ENCODE data around the gene IFNLR1. TPM values are rescaled to one million over a fixed set of nuclear protein-coding genes. Genes with fewer than 3 reads are reported as not detected.

IFNLR1 gene
- total and polyA plus RNA-seq, 2 of the 8 experiments (the other 6 are each of a cell fraction or from before 2014, with no cell fraction given) = 6.8 to 10.1 TPM

GRCh38 chr1:24161270-24161669 lies 25.8 kb downstream of the IFNLR1 start:
- Histone ChIP-seq H4K91ac (replicated peaks; ENCODE audit: insufficient read length, low read length) (no peak overlapping the region), H4K5ac (ENCODE audit: insufficient read length, low read depth, low read length) (no peak overlapping the region), H3K27ac (ENCODE audit: low read depth, low read length) (no peak overlapping the region), H3K4ac (replicated peaks; ENCODE audit: insufficient read length, low read depth, low read length) (no peak overlapping the region), H3K14ac (ENCODE audit: insufficient read length) (no peak overlapping the region), H3K18ac (ENCODE audit: extremely low read depth, low read length) (no peak overlapping the region), H3K56ac (replicated peaks; ENCODE audit: insufficient read length, low read depth, low read length) (no peak overlapping the region), H2AK5ac (ENCODE audit: low read depth, low read length) (no peak overlapping the region), H2AFZ (ENCODE audit: low read length) (no peak overlapping the region), H3K9ac (replicated peaks in 1 of 4; ENCODE audit: extremely low read depth in 1 of 4, low read depth in 3 of 4, low read length in 3 of 4) (no peak overlapping the region), H4K20me1 (replicated peaks in 1 of 2; ENCODE audit: control insufficient read depth in 1 of 2, insufficient read depth in 2 of 2, low read length in 2 of 2) (peaks cover 0 to 10% of the 10 kb centered on the region in 2 experiments), H3K4me1 (replicated peaks in 1 of 4; ENCODE audit: control insufficient read depth in 3 of 4, insufficient read depth in 4 of 4, low read length in 3 of 4) (0 out of 7 replicates have a peak, but pooled peaks cover 0 to 3% (median 0%) of the 10 kb centered on the region in 4 experiments), H2BK12ac (ENCODE audit: low read depth, low read length) (no peak overlapping the region), H3K27me3 (replicated peaks in 1 of 4; ENCODE audit: control insufficient read depth in 3 of 4, extremely low read depth in 1 of 4, insufficient read depth in 3 of 4, low read length in 3 of 4) (no peaks in the 10 kb centered on the region), H3K23me2 (ENCODE audit: low read depth, low read length) (no peaks in the 10 kb centered on the region), H3K79me1 (ENCODE audit: low read depth, low read length) (no peaks in the 10 kb centered on the region), H2BK5ac (ENCODE audit: low read depth, low read length) (no peak overlapping the region), H3K9me3 (ENCODE audit: insufficient read depth in 2 of 2, low read depth in 1 of 2, low read length in 1 of 2) (no peaks in the 10 kb centered on the region), H3K36me3 (ENCODE audit: control insufficient read depth in 2 of 4, insufficient read depth in 4 of 4, low read length in 3 of 4) (peaks cover 2 to 24% (median 10%) of the 10 kb centered on the region in 4 experiments; a peak in 6 of 8 replicates), H2BK20ac (ENCODE audit: low read length) (no peak overlapping the region), H2BK15ac (ENCODE audit: low read length) (no peak overlapping the region), H3K23ac (ENCODE audit: insufficient read length) (no peak overlapping the region), H3K79me2 (ENCODE audit: control insufficient read depth in 1 of 2, insufficient read depth in 2 of 2, low read length in 2 of 2) (no peaks in the 10 kb centered on the region), H3K4me3 (ENCODE audit: extremely low read depth in 1 of 4, insufficient read depth in 2 of 4, low read depth in 3 of 4, low read length in 4 of 4) (no peak overlapping the region), H3K4me2 (ENCODE audit: insufficient read depth in 1 of 2, low read depth in 2 of 2, low read length in 2 of 2) (no peak overlapping the region), H2BK120ac (replicated peaks; ENCODE audit: low read depth, low read length) (no peak overlapping the region), H4K8ac (ENCODE audit: extremely low read depth, insufficient read depth, low read length) (no peak overlapping the region)
- TF ChIP-seq NRF1 (IDR thresholded peaks at IDR 0.05; ENCODE audit: low read depth, low read length) (no peak), BRCA1 (IDR thresholded peaks at IDR 0.05; ENCODE audit: low read depth, low read length) (no peak), HDAC2 (IDR thresholded peaks at IDR 0.05; ENCODE audit: borderline replicate concordance in 1 of 2, low read depth in 2 of 2, low read length in 2 of 2) (no peak)
- WGBS, 2 experiments (ENCODE audit: extremely low coverage in 1 of 2, insufficient coverage in 1 of 2, insufficient read length in 1 of 2, insufficient replicate concordance in 2 of 2, low coverage in 1 of 2, low lambda C conversion rate in 2 of 2, missing lambda C conversion rate in 1 of 2) = 81% methylated on average over 4 of the region's 4 CpGs; no CpG with 5 or more reads in 1 of the 2 experiments
- ChIA-PET POLR2A (ENCODE audit: partially characterized antibody) (interaction anchor here (7.2 kb wide), 1 partner anchor 9 kb away, joined by 51 read pairs; no protein-coding TSS in a partner anchor), CTCF (ENCODE audit: partially characterized antibody) (interaction anchor here (0.9 to 10.9 kb wide), 4 partner anchors 11 to 230 kb away, joined by 3 to 85 read pairs (median 5); no protein-coding TSS in a partner anchor)
- no peak for FAIRE-seq
- DNase-seq (ENCODE audit: low read depth in 1 of 2, low spot score in 2 of 2) = no peak

All from H1 (cell line).